Measurements from ENCODE around the gene GOLPH3. TPM values are rescaled to one million over a fixed set of nuclear protein-coding genes. Genes with fewer than 3 reads are reported as not detected.

Gene GOLPH3
- total and polyA plus RNA-seq, 9 donors = 54.2 to 88.9 (median 80.2) TPM

- WGBS, 3 donors = 89 to 93% (median 91%) methylated on average over 2 of the region's 2 CpGs
- Histone ChIP-seq H3K36me3 (no peaks in the 10 kb centered on the region), H3K27ac (no peak overlapping the region), H3K27me3 (no peaks in the 10 kb centered on the region), H3K9me3 (no peaks in the 10 kb centered on the region), H3K4me1 (ENCODE audit: insufficient read depth) (no peaks in the 10 kb centered on the region), H3K4me3 (no peak overlapping the region)
- TF ChIP-seq CTCF (IDR thresholded peaks at IDR 0.05) = no peak
- TF ChIP-seq EP300 (IDR thresholded peaks at IDR 0.05) = no peak
- no peak for TF ChIP-seq POLR2A (IDR thresholded peaks at IDR 0.05)
- intact Hi-C loops (cut with DNase I) = no loop called here
- no peak for DNase-seq
Observed at GRCh38 chr5:32202394-32202793, 28.3 kb upstream of the GOLPH3 start.

- WGBS, 3 donors = 34 to 50% (median 40%) methylated on average over 3 of the region's 3 CpGs
- Histone ChIP-seq H3K27me3 (no peaks in the 10 kb centered on the region), H3K9me3 (no peaks in the 10 kb centered on the region), H3K4me3 (no peak overlapping the region), H3K27ac (no peak overlapping the region), H3K4me1 (ENCODE audit: insufficient read depth) (no peaks in the 10 kb centered on the region), H3K36me3 (no peaks in the 10 kb centered on the region)
- intact Hi-C loops (cut with DNase I) = no loop called here
- DNase-seq = no peak
- TF ChIP-seq CTCF (IDR thresholded peaks at IDR 0.05) = no peak
- TF ChIP-seq POLR2A (IDR thresholded peaks at IDR 0.05) = no peak
- TF ChIP-seq EP300 (IDR thresholded peaks at IDR 0.05) = no peak
Observed at GRCh38 chr5:32201122-32201753, 27.1 kb upstream of the GOLPH3 start.

- Histone ChIP-seq H3K36me3 (no peaks in the 10 kb centered on the region), H3K27ac (no peak overlapping the region), H3K9me3 (no peaks in the 10 kb centered on the region), H3K27me3 (no peaks in the 10 kb centered on the region), H3K4me1 (ENCODE audit: insufficient read depth) (peaks cover 1% of the 10 kb centered on the region), H3K4me3 (no peak overlapping the region)
- WGBS, 3 donors = 58 to 69% (median 59%) methylated on average over 6 of the region's 6 CpGs
- DNase-seq = no peak
- intact Hi-C loops (cut with DNase I) = no loop called here
- no peak for TF ChIP-seq CTCF (IDR thresholded peaks at IDR 0.05)
Observed at GRCh38 chr5:32197032-32197431, 22.9 kb upstream of the GOLPH3 start.

- no peak overlapping the region for H3K27ac ChIP-seq
- WGBS, 3 donors = 83 to 91% (median 90%) methylated on average over 5 of the region's 5 CpGs
Observed at GRCh38 chr5:32195265-32195664, 21.1 kb upstream of the GOLPH3 start.

More at GRCh38 chr5:32195265-32195664, 21.1 kb upstream of the GOLPH3 start:
- no peak overlapping the region for H3K4me3 ChIP-seq
- intact Hi-C loops (cut with DNase I) = no loop called here
- H3K9me3 ChIP-seq = no peaks in the 10 kb centered on the region
- H3K27me3 ChIP-seq = no peaks in the 10 kb centered on the region
- H3K36me3 ChIP-seq = no peaks in the 10 kb centered on the region
- H3K4me1 ChIP-seq (ENCODE audit: insufficient read depth) = peaks cover 1% of the 10 kb centered on the region
- TF ChIP-seq POLR2A (IDR thresholded peaks at IDR 0.05) (no peak), EP300 (IDR thresholded peaks at IDR 0.05) (no peak), CTCF (IDR thresholded peaks at IDR 0.05) (no peak)
- DNase-seq = no peak

All from ovary (tissue), 9 donors.